Astrocyte (in vitro differentiated cells and primary cell): ENCODE results near the gene DPEP1. TPM values are rescaled to one million over a fixed set of nuclear protein-coding genes. Genes with fewer than 3 reads are reported as not detected.

Experiments
- DNase-seq: peaks from one replicate; pipeline ENCODE4 v3.0.0-alpha.2; 2010; ENCODE audit warnings: low read depth
- FAIRE-seq: peaks from 2 replicates; lab custom pipeline; 2011; peaks lifted over from hg19 to GRCh38; lab: Jason Lieb, UNC
- H2AFZ ChIP-seq: 2 replicates; pipeline ENCODE4 v1.6.0; 2012; ENCODE audit warnings: low read depth, low read length, inconsistent platforms
- H3K27ac ChIP-seq: 2 replicates; pipeline ENCODE4 v1.5.1; 2011; ENCODE audit warnings: low read depth, low read length, inconsistent platforms
- H3K27me3 ChIP-seq: 2 replicates; pipeline ENCODE4 v1.6.0; 2011; ENCODE audit warnings: low read length, inconsistent platforms; ENCODE audit not compliant: insufficient read depth
- H3K36me3 ChIP-seq: 2 replicates; pipeline ENCODE4 v1.5.1; 2011; ENCODE audit warnings: low read length, inconsistent platforms; ENCODE audit not compliant: insufficient read depth
- H3K4me1 ChIP-seq: 2 replicates; pipeline ENCODE4 v1.5.1; 2011; ENCODE audit warnings: low read length, inconsistent platforms; ENCODE audit not compliant: insufficient read depth
- H3K4me2 ChIP-seq: 2 replicates; pipeline ENCODE4 v1.6.0; 2012; ENCODE audit warnings: low read length, inconsistent platforms
- H3K4me3 ChIP-seq: 2 replicates; pipeline ENCODE4 v1.5.1; 2011; ENCODE audit warnings: low read depth, mild to moderate bottlenecking, low read length, inconsistent platforms; ENCODE audit not compliant: insufficient read depth
- H3K79me2 ChIP-seq: 2 replicates; pipeline ENCODE4 v1.6.0; 2012; ENCODE audit warnings: mild to moderate bottlenecking, low read length, inconsistent platforms; ENCODE audit not compliant: insufficient read depth
- H3K9ac ChIP-seq: 2 replicates; pipeline ENCODE4 v1.6.0; 2012; ENCODE audit warnings: mild to moderate bottlenecking, low read length, inconsistent platforms
- H3K9me3 ChIP-seq: 2 replicates; pipeline ENCODE4 v1.5.1; 2012; ENCODE audit warnings: low read depth, mild to moderate bottlenecking, low read length, inconsistent platforms; ENCODE audit not compliant: insufficient read depth
- H4K20me1 ChIP-seq: 2 replicates; pipeline ENCODE4 v1.6.0; 2012; ENCODE audit warnings: low read length, inconsistent platforms; ENCODE audit not compliant: insufficient read depth
- H3K27ac Mint-ChIP-seq: one replicate; pipeline ENCODE4 v1.8.0; 2021; ENCODE audit warnings: mild to moderate bottlenecking, mixed read lengths; ENCODE audit not compliant: unreplicated experiment
- H3K27me3 Mint-ChIP-seq: one replicate; pipeline ENCODE4 v1.8.0; 2021; ENCODE audit warnings: low read depth, mixed read lengths; ENCODE audit not compliant: unreplicated experiment
- H3K36me3 Mint-ChIP-seq: one replicate; pipeline ENCODE4 v1.8.0; 2021; ENCODE audit warnings: low read depth, mixed read lengths; ENCODE audit not compliant: unreplicated experiment
- H3K4me1 Mint-ChIP-seq: one replicate; pipeline ENCODE4 v1.8.0; 2021; ENCODE audit warnings: low read depth, mixed read lengths; ENCODE audit not compliant: unreplicated experiment
- H3K4me3 Mint-ChIP-seq: one replicate; pipeline ENCODE4 v1.8.0; 2021; ENCODE audit warnings: mild to moderate bottlenecking, moderate library complexity, mixed read lengths; ENCODE audit not compliant: unreplicated experiment
- H3K9me3 Mint-ChIP-seq: one replicate; pipeline ENCODE4 v1.8.0; 2021; ENCODE audit warnings: mild to moderate bottlenecking, mixed read lengths; ENCODE audit not compliant: unreplicated experiment
- EZH2 ChIP-seq: IDR thresholded peaks from 2 replicates; pipeline ENCODE4 v1.6.1; 2012; ENCODE audit warnings: mild to moderate bottlenecking, low read length, inconsistent platforms; ENCODE audit not compliant: insufficient read depth
- total RNA-seq: library from RNA; stranded (reverse); gene quantifications from 2 replicates; pipeline ENCODE4 v1.2.1, GENCODE V29; 2021
- TF ChIP-seq, protein P1 (sequence below): IDR thresholded peaks from 2 replicates; pipeline ENCODE4 v1.5.1; 2011; ENCODE audit warnings: low read depth, mild to moderate bottlenecking, inconsistent platforms, low read length, moderate library complexity; ENCODE audit not compliant: insufficient read depth

The DPEP1 gene
- total RNA-seq, 1 donor from 2014 or later, result 0.11 TPM

DNA sequence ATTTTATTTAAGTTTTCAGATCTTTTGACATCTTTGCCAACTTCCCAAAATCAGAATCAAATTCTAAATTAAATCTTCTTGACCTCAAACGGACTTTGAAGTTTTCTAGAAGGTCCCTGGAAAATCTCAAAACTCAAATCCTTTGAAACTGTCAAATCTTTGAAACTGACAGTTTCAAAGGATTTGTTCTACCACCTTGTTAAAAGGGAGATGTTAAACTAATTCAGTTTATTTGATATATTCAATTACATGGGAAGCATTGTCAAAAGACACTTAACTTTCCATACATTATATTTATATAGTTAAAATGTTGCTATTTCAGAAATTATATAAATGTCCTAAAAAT, 3.4 kb upstream of the DPEP1 start:
- Mint-ChIP-seq H3K27me3 (peaks cover 16% of the 10 kb centered on the region), H3K4me3 (no peak overlapping the region), H3K9me3 (no peaks in the 10 kb centered on the region), H3K27ac (no peak overlapping the region), H3K36me3 (no peaks in the 10 kb centered on the region), H3K4me1 (peaks cover 4% of the 10 kb centered on the region)
- Histone ChIP-seq H3K27me3 (no peaks in the 10 kb centered on the region), H3K4me3 (no peak overlapping the region), H3K9me3 (no peaks in the 10 kb centered on the region), H3K9ac (no peak overlapping the region), H3K4me1 (peaks cover 7% of the 10 kb centered on the region), H3K36me3 (no peaks in the 10 kb centered on the region), H3K27ac (no peak overlapping the region), H2AFZ (no peak overlapping the region), H3K79me2 (no peaks in the 10 kb centered on the region), H3K4me2 (no peak overlapping the region), H4K20me1 (no peaks in the 10 kb centered on the region)
- no peak for TF ChIP-seq EZH2
- TF ChIP-seq, protein P1, sequence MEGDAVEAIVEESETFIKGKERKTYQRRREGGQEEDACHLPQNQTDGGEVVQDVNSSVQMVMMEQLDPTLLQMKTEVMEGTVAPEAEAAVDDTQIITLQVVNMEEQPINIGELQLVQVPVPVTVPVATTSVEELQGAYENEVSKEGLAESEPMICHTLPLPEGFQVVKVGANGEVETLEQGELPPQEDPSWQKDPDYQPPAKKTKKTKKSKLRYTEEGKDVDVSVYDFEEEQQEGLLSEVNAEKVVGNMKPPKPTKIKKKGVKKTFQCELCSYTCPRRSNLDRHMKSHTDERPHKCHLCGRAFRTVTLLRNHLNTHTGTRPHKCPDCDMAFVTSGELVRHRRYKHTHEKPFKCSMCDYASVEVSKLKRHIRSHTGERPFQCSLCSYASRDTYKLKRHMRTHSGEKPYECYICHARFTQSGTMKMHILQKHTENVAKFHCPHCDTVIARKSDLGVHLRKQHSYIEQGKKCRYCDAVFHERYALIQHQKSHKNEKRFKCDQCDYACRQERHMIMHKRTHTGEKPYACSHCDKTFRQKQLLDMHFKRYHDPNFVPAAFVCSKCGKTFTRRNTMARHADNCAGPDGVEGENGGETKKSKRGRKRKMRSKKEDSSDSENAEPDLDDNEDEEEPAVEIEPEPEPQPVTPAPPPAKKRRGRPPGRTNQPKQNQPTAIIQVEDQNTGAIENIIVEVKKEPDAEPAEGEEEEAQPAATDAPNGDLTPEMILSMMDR, result no peak
- no peak for DNase-seq
- FAIRE-seq, result no peak

GRCh38 chr16:89612415-89613166, 851 bp upstream of the DPEP1 start:
- no peaks in the 10 kb centered on the region for H3K27me3 ChIP-seq
- no peak overlapping the region for H3K27ac ChIP-seq
- H3K36me3 ChIP-seq, result no peaks in the 10 kb centered on the region
- Mint-ChIP-seq H3K27me3 (peaks cover 17% of the 10 kb centered on the region), H3K4me3 (no peak overlapping the region), H3K9me3 (no peaks in the 10 kb centered on the region), H3K27ac (no peak overlapping the region), H3K36me3 (no peaks in the 10 kb centered on the region), H3K4me1 (peaks cover 4% of the 10 kb centered on the region)
- DNase-seq (no peak), FAIRE-seq (no peak)
- no peak overlapping the region for H3K9ac ChIP-seq
- H3K79me2 ChIP-seq, result no peaks in the 10 kb centered on the region
- no peak overlapping the region for H3K4me2 ChIP-seq
- no peaks in the 10 kb centered on the region for H4K20me1 ChIP-seq
- H3K9me3 ChIP-seq, result no peaks in the 10 kb centered on the region
- no peak overlapping the region for H2AFZ ChIP-seq
- TF ChIP-seq EZH2, result no peak
- H3K4me1 ChIP-seq, result peaks cover 7% of the 10 kb centered on the region
- no peak overlapping the region for H3K4me3 ChIP-seq

- peaks cover 4% of the 10 kb centered on the region for H3K4me1 Mint-ChIP-seq
These were observed 565 bp downstream of the DPEP1 start for GRCh38 chr16:89613954-89614459.

More at GRCh38 chr16:89613954-89614459, 565 bp downstream of the DPEP1 start:
- no peaks in the 10 kb centered on the region for H3K36me3 Mint-ChIP-seq
- H3K4me2 ChIP-seq, result no peak overlapping the region
- no peaks in the 10 kb centered on the region for H3K27me3 ChIP-seq
- H3K27ac Mint-ChIP-seq, result no peak overlapping the region
- no peaks in the 10 kb centered on the region for H3K79me2 ChIP-seq
- DNase-seq, result no peak
- peaks cover 8% of the 10 kb centered on the region for H3K27me3 Mint-ChIP-seq
- no peak overlapping the region for H3K4me3 ChIP-seq
- no peak for FAIRE-seq
- no peaks in the 10 kb centered on the region for H3K36me3 ChIP-seq
- H3K27ac ChIP-seq, result no peak overlapping the region
- no peak for TF ChIP-seq EZH2
- TF ChIP-seq, protein P1, result no peak
- H3K9me3 ChIP-seq, result no peaks in the 10 kb centered on the region
- no peak overlapping the region for H3K9ac ChIP-seq
- H2AFZ ChIP-seq, result no peak overlapping the region
- no peaks in the 10 kb centered on the region for H3K4me1 ChIP-seq
- H3K9me3 Mint-ChIP-seq, result no peaks in the 10 kb centered on the region
- no peak overlapping the region for H3K4me3 Mint-ChIP-seq
- H4K20me1 ChIP-seq, result no peaks in the 10 kb centered on the region
